Measurements from ENCODE around the gene KCNA10. TPM values are rescaled to one million over a fixed set of nuclear protein-coding genes. Genes with fewer than 3 reads are reported as not detected.

KCNA10 gene
- total RNA-seq, 3 donors from 2014 or later (not counting 1 experiment from before 2014, with no cell fraction given), result not detected

DNA sequence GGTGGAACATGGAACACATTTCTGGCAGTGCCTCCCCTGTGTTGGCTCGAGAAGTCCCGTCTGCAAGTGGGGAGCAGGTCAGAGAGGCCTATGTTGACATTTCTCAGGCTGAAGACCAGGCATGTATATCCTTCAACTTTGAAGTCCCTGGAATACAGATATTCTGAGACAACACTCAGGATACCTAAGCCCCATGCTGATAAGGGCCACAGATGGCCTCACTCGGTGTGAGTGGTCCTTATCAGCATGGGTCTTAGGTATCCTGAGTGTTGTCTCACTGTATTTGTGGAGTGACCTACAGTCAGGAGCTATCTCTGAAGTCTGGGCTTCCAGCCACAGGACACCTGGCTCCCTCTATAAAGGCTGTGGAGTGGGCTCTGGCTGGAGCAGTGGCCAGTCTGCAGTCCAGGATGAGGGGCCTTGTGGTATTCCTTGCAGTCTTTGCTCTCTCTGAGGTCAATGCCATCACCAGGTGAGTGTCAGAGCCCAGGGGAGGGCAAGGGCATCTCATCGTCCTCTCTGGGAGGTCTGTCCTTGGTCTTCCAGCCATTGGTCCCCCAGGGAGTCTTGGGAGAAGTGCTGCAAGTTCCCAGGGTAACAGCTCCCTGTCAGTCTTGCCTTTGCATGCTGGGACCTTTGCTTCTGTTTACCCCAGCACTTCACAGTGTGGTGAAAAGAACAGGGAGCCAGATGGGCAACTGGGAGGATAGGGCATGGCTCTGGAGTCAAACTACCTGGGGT is 38.4 kb downstream of the KCNA10 start:
- WGBS (ENCODE audit: insufficient coverage), result 68% methylated on average over 4 of the region's 4 CpGs
- no peaks in the 10 kb centered on the region for H3K36me3 ChIP-seq (ENCODE audit: control insufficient read depth, insufficient read depth, low read length)
- no peaks in the 10 kb centered on the region for H3K4me1 ChIP-seq (ENCODE audit: control insufficient read depth, insufficient read depth, low read length)
- H3K36me3 Mint-ChIP-seq, result no peaks in the 10 kb centered on the region
- no peak overlapping the region for H3K4me3 Mint-ChIP-seq
- DNase-seq (no peak), ATAC-seq (no peak)
- no peaks in the 10 kb centered on the region for H3K9me3 Mint-ChIP-seq
- H3K27me3 Mint-ChIP-seq (ENCODE audit: low read depth in 2 of 2), result peaks cover 5 to 16% of the 10 kb centered on the region in 2 donors
- TF ChIP-seq, protein P1, sequence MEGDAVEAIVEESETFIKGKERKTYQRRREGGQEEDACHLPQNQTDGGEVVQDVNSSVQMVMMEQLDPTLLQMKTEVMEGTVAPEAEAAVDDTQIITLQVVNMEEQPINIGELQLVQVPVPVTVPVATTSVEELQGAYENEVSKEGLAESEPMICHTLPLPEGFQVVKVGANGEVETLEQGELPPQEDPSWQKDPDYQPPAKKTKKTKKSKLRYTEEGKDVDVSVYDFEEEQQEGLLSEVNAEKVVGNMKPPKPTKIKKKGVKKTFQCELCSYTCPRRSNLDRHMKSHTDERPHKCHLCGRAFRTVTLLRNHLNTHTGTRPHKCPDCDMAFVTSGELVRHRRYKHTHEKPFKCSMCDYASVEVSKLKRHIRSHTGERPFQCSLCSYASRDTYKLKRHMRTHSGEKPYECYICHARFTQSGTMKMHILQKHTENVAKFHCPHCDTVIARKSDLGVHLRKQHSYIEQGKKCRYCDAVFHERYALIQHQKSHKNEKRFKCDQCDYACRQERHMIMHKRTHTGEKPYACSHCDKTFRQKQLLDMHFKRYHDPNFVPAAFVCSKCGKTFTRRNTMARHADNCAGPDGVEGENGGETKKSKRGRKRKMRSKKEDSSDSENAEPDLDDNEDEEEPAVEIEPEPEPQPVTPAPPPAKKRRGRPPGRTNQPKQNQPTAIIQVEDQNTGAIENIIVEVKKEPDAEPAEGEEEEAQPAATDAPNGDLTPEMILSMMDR (IDR thresholded peaks at IDR 0.05), result no peak
- H3K4me1 Mint-ChIP-seq, result no peaks in the 10 kb centered on the region
- no peak overlapping the region for H3K27ac Mint-ChIP-seq
- no peaks in the 10 kb centered on the region for H3K27me3 ChIP-seq (ENCODE audit: control insufficient read depth, insufficient read depth, low read length)
- H3K4me3 ChIP-seq (ENCODE audit: low read length), result no peak overlapping the region
- no peaks in the 10 kb centered on the region for H3K9me3 ChIP-seq (ENCODE audit: control insufficient read depth, insufficient read depth, low read length)
- no peak overlapping the region for H3K27ac ChIP-seq (ENCODE audit: low read length)
- intact Hi-C loops (cut with micrococcal nuclease), result no loop called here

DNA sequence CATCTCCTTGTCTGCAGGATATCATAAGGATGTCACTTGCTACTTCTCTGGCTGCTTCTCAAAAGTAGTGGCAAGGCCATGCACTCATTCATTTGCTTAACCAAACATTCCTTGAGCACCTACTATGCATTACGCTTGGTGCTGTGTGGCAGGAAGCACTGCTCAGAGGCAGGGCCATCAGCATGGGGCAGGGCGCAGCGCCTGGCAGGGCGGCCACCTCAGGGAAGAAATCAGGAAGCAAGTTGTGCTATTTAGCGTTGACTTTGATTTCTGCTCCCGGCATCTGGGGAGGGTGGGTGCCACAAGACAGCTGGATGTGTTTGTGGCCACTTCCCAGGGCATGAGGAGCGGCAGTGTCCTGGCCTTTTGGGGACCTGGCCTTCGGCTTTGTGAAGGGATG is 40.1 kb downstream of the KCNA10 start:
- H3K9me3 Mint-ChIP-seq, result no peaks in the 10 kb centered on the region
- Histone ChIP-seq H3K36me3 (ENCODE audit: control insufficient read depth, insufficient read depth, low read length) (no peaks in the 10 kb centered on the region), H3K4me3 (ENCODE audit: low read length) (no peak overlapping the region), H3K4me1 (ENCODE audit: control insufficient read depth, insufficient read depth, low read length) (no peaks in the 10 kb centered on the region), H3K27ac (ENCODE audit: low read length) (no peak overlapping the region), H3K27me3 (ENCODE audit: control insufficient read depth, insufficient read depth, low read length) (no peaks in the 10 kb centered on the region), H3K9me3 (ENCODE audit: control insufficient read depth, insufficient read depth, low read length) (no peaks in the 10 kb centered on the region)
- TF ChIP-seq, protein P1 (IDR thresholded peaks at IDR 0.05), result no peak
- H3K27ac Mint-ChIP-seq, result no peak overlapping the region
- H3K36me3 Mint-ChIP-seq, result no peaks in the 10 kb centered on the region
- H3K27me3 Mint-ChIP-seq (ENCODE audit: low read depth in 2 of 2), result peaks cover 0 to 8% of the 10 kb centered on the region in 2 donors
- intact Hi-C loops (cut with micrococcal nuclease), result no loop called here
- 91% methylated on average over 8 of the region's 8 CpGs for WGBS (ENCODE audit: insufficient coverage)
- H3K4me3 Mint-ChIP-seq, result no peak overlapping the region
- ATAC-seq (no peak), DNase-seq (no peak)
- no peaks in the 10 kb centered on the region for H3K4me1 Mint-ChIP-seq

DNA sequence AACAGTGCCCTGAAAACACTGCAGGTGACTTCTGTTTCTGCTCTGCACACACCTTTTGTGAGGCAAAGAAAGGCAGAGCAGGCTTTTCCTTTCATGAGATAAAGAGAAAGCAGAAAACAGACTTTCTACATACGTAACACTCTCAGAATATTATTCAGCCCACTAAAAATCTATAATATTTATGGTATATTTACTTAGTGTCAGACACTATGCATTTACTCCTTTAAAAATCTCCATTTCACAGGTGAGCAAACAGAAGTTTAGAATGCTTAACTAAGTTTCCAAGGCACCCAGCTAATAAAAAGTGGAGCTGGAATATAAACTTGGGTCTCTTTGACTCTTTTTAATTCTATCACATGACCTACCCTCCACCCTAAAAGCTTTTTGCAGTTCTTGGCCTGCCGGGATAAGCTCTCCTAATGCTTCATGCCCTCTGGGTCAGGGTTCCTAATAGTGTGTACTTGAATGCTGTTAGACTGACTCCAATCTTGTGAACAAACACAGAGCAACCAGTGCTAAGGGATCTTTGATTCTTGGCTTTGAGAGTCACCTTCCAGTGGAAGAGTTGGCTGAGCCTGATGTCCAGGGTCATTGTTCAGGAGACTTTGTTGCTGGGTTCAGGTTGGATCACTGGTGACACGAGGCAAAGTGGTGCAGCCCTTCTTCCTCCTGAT is 40.9 kb downstream of the KCNA10 start:
- no peak for ATAC-seq
- Mint-ChIP-seq H3K36me3 (no peaks in the 10 kb centered on the region), H3K27ac (no peak overlapping the region), H3K9me3 (no peaks in the 10 kb centered on the region), H3K4me3 (no peak overlapping the region), H3K4me1 (no peaks in the 10 kb centered on the region), H3K27me3 (ENCODE audit: low read depth in 2 of 2) (peaks cover 0 to 3% of the 10 kb centered on the region in 2 donors)
- TF ChIP-seq, protein P1 (IDR thresholded peaks at IDR 0.05), result no peak
- no peaks in the 10 kb centered on the region for H3K9me3 ChIP-seq (ENCODE audit: control insufficient read depth, insufficient read depth, low read length)
- intact Hi-C loops (cut with micrococcal nuclease), result no loop called here
- H3K27me3 ChIP-seq (ENCODE audit: control insufficient read depth, insufficient read depth, low read length), result no peaks in the 10 kb centered on the region
- 83% methylated on average over 2 of the region's 3 CpGs for WGBS (ENCODE audit: insufficient coverage)
- H3K4me3 ChIP-seq (ENCODE audit: low read length), result no peak overlapping the region
- no peaks in the 10 kb centered on the region for H3K4me1 ChIP-seq (ENCODE audit: control insufficient read depth, insufficient read depth, low read length)
- DNase-seq, result no peak
- H3K36me3 ChIP-seq (ENCODE audit: control insufficient read depth, insufficient read depth, low read length), result no peaks in the 10 kb centered on the region
- no peak overlapping the region for H3K27ac ChIP-seq (ENCODE audit: low read length)
